Astrocyte of the hippocampus (primary cell): ENCODE results near the gene FOXK2.
"Not testable (repeated sequence)": the region's sequence is repeated elsewhere in the genome, so short reads cannot be mapped to it uniquely, and the experiment has no call there.

ENCODE experiments used
- DNase-seq: peaks from one replicate; pipeline ENCODE4 v3.0.0; 2011; ENCODE audit warnings: low read depth, low spot score

The FOXK2 gene

DNA sequence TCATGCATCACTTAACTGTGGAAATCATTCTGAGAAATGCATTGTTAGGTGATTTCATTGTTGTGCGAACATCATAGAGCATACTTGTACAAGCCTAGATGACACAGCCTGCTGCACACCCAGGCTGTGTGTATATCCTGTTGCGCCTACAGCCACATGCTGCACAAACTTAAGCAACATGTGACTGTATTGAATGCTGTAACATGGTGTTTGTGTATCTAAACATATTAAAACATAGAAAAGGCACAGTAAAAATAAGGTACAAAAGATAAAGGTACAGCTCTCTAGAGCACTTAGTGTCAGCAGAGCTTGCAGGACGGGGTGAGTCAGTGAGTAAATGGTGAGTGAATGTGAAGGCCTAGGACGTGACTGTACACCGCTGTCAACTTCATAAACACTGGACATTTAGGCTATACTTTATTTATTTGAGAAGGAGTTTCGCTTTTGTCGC is 11.9 kb downstream of the FOXK2 start:
- peak; percentile 70 for DNase-seq

DNA sequence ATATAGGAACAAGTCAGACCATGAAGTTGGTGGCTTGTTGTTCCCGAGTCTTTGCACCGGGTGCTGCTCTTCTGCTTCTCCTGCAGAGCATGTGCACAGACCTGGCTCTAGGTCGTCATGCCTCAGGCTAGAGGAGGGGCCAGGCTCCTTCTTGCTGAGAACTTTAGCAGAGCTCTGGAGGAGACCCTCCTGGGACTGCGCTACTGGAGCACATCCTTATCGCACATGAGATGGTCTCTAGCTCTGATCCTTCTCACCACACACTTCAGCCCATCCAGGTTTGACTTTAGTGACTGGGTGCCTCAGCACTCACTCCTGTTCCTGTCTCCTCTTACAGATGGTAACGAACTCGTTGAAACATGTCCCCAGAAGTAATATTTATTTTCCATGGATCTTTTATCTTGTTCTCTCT is 14.9 kb downstream of the FOXK2 start:
- no peak for DNase-seq

DNA sequence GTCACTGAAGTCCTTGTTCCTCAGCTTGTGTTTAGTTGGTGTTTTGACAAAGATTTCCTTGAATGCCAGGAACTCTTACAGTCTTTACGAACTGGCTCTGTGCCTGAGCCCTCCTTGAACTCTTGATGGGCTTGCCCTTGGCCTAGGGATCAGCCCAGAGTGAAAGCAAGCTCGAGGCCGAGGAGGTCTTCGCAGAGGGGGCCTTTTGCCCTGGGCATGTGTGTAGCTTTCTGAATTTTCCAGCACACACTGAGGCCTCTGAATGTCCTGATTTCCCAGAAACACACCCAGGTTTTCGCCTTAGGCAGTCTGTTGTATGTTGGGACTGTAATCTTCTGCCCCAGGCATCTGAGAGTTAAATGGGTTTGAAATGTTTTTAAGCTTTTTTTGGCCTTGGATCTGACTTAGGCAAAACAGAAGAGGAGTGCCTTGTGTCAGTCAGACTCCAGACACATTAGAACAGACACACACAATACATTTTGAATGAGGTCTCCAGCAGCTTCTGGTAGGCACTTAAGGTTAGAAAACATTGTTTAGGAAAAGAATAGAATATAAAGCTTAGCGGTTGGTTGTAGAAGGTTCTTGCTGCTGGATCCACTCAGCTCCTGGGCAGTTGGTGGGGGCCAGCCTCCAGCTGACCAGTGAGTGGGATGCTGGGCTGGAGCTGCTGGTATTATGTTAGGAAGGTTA is 17.1 kb downstream of the FOXK2 start:
- peak; percentile 59 for DNase-seq

DNA sequence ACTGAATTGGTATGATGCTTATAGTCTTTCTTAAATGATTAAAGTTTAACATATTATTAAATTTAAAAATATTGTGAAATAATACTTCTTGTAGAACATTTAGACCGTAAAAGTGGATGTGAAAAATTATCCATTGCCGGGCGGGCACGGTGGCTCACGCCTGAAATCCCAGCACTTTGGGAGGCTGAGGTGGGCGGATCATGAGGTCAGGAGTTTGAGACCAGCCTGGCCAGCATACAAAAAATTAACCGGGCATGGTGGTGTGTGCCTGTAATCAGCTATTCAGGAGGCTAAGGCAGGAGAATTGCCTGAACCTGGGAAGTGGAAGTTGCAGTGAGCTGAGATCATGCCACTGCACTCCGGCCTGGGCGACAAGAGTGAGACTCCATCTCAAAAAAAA is 17.7 kb downstream of the FOXK2 start:
- DNase-seq, result peak; percentile 29

DNA sequence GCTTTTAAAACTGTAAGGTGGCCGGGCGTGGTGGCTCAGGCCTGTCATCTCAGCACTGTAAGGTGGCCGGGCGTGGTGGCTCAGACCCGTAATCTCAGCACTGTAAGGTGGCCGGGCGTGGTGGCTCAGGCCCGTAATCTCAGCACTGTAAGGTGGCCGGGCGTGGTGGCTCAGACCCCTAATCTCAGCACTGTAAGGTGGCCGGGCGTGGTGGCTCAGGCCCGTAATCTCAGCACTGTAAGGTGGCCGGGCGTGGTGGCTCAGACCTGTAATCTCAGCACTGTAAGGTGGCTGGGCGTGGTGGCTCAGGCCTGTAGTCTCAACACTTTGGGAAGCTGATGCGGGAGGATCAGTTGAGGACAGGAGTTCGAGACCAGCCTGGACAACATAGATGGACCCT is 19.5 kb downstream of the FOXK2 start:
- DNase-seq, result not testable (repeated sequence)

DNA sequence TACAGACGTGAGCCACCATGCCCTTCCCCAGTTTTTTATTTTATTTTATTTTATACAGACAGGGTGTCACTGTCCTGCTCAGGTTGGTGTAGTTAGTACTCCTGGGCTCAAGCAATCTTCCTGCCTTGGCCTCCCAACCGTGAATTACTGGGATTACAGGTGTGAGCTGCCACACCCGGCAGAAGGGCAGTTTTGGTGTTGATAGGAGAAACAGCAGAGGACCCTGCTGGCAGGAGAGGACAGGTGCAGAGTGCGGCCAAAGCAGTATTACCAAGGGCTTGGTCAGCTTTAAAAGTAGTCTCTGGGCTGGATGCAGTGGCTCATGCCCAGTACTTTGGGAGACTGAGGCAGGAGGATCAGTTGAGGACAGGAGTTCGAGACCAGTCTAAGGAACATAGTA is 22.9 kb downstream of the FOXK2 start:
- no peak for DNase-seq

DNA sequence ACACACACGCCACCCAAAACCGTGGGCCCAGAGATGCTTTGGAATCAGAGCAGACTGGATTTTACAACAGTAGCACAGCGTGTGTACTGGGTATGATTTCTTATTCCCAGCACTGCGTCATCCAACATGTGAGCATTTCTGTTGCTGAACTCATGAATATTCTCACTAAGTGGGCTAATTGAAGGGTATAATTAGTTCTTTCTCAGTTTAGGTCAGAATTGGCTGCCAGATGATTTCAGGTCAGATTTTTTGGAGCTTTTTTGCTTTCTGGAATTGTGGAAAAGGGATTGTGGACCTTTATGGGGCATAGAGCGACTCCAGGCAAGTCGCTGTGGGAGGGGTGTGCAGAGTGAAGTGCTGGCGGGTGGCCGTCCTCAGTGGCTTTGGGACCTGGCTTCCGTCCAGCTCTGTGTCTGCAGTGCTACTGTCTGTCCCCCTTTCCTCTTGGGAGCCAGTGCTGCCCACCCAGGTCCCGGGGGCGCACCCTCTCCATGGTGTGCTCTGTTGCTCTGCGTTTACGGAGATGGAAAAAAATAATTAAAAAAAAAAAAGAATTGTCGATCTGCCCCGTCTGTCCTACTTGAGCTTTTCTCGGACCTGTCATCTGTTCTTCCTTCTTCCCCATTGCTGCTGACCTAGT is 25.0 kb downstream of the FOXK2 start:
- DNase-seq, result peak; percentile 46

DNA sequence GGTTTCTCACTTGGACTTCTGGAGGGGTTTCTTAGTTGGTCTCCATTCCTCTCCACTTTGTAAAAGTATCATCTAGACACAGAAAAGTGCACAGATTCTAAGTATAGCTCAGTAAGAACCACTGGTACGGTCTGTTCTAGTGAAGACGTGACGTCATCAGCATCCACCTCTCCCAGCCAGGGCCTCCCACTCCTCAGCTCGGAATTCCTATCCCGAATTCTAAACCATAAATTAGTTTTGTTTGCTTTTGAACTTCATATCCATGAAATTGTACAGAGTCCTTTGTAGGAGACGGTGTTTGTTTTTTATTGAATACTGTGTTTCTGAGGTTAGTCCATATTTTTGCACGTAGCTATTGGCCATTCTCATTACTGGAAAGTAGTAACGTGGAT is 25.5 kb downstream of the FOXK2 start:
- DNase-seq, result peak; percentile 53

DNA sequence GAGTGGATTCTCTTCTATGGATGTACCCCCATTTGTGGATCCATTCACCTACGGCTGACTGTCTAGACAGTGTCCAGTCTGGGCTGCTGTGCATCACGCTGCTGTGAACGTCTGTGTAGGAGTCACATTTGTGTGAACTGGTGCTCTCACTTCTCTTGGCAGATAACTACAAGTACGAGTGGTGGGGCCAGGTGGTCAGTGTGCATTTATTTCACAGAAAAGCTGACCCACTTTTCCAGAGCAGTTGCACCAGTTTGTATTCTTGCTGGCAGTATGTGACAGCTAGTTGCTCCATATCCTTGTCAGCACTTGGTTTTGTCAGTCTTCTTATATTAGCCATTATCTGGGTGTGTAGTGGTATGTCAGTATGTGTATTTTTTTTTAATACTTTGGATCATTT is 28.4 kb downstream of the FOXK2 start:
- no peak for DNase-seq

DNA sequence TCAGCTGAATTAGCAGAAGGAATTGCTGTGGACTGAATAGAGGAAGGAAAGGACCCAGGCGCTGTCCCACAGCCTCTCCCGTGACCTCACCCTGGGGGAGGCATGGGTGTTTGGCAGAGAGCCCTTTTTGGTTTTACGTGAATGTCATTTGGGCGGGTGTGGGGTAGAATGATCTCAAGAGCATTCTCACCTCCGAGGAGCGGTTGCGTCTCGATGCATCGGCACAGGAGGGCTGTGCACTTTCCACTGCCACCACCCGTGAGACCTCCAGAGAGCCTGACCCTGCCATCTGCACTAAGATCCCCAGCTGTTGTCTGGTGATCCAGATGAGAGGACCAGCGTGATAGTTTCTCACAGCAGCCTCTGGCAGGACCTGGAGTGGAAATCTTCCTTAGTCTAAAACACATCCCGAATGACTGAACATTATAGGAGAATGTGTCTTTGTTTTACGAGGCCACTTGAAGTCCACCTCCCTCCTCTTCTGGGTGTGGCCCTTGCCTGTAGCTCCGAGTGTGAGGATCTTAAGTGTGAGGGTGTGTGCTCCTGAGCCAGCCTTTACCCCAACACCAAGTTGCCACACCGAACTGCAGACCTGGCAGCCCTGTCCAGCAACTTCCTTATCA is 29.3 kb downstream of the FOXK2 start:
- peak; percentile 45 for DNase-seq

DNA sequence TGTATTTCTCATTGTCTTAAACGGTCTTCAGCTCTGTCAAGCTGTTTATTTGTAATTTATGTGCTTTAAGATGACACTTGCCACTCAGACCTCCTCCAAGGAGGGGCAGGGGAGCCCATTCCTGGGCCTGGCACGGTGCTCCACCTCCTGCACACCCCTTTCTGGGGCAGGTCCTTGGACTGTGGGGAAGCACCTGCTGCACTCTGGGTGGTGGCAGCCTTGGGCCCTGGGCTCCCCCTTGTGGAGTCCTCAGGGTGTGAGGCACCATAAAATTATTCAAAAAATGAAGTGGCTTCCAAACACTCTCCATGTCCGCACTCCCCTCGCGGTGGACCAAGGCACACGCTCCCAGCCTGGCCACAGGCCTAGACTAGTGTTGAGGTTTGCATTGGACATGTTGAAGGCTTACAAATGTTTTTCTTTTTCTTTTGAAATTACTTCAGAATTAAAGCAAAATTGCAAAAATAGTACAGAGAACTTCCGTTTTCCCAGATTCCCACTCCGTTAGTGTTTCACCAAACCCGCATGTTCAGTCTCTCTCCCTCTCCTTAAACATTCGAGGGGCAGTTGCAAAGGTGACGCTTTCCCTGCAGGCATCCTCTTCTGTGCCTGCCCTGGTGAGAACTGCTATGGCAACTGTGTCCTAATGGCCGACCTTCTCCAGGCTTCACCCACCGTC is 32.4 kb downstream of the FOXK2 start:
- DNase-seq, result peak; percentile 90

DNA sequence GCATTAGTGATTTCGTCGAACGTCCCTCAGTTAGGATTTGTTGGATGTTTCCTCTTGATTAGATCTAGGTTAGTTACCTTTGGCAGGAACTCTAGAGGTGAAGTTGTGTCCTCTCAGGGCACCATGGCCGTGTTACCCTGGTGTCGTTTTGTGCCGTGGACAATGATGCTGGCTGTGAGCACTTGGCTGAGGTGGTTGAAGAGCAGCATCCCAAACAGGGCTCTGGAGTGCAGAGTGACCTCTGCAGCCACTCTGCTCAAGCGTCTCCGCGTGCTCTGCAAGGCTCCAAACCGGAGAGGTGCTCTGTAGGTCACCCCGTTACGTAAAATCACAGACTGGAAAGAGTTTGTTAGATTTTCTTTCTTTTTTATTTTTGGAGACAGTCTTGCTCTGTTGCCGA is 33.0 kb downstream of the FOXK2 start:
- DNase-seq, result no peak

DNA sequence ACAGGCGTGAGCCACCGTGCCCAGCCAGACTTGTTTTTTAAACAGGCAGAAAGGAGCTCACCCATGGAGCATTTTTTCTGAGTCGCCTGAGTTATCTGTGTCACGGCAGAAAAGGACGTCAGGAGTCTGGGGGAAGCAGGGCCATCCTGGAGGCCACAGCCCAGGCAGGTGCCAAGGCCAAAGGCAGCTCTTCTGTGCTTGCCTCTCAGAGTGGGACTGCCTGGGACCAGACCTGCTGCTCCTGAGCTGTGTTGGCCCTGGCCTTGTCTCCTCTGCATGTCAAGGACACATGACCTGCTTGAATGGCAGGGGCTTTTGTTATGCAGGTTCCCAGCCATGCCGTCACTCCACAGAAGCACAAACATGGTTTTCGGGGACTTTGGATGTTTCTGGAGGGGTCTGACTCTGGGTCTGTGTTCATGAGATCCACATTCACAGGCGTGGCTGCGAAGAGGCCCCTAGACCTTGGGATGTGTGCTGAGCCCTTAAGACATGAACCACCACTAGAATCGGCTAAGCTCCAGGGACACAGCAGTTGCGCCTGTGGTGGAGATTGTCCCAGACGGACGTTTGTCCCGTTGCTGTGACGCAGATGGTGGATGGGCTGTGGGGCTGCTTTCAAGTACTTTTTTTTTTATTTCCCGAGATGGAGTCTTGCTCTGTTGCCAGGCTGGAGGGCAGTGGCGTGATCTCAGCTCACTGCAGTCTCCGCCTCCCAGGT is 33.8 kb downstream of the FOXK2 start:
- DNase-seq, result no peak

DNA sequence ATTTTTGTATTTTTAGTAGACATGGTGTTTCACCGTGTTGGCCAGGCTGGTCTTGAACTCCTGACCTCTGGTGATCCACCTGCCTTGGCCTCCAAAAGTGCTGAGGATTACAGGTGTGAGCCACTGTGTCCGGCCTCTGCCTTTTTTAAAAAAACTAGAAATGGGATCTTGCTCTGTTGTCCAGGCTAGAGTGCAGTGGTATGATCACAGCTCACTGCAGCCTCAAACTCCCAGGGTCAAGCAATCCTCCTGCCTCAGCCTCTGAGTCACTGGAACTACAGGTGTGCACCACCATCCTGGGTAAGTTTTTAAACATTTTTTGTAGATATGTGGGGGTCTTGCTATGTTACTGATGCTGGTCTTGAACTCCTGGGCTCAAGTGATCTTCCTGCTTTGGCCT is 38.0 kb downstream of the FOXK2 start:
- not testable (repeated sequence) for DNase-seq

DNA sequence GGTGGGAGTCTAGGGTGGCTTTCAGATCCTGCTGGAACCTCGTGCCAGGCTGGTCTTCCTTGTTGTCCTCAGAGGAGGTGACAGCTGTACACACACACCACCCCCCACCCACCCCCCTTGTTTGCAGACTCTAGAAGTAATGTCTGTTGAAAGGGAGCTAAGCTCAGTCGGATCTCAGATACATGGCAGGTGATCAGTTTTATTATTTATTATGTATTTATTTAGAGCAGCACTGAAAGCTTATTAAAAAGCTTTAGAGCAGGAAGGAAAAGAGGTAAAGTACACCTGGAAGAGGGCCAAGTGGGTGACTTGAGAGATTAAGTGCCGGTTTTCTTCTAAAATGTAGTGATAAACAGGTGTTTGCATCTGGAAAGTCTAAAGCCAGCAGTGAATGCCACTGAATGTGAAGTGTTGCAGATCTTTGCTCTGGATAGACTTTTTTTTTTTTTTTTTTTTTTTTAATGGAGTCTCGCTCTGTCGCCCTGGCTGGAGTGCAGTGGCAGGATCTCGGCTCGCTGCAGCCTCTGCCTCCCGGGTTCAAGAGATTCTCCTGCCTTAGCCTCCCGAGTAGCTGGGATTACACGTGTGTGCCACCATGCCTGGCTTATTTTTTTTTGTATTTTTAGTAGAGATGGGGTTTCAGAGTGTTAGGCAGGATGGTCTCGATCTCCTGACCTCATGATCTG is 40.2 kb downstream of the FOXK2 start:
- DNase-seq, result no peak

DNA sequence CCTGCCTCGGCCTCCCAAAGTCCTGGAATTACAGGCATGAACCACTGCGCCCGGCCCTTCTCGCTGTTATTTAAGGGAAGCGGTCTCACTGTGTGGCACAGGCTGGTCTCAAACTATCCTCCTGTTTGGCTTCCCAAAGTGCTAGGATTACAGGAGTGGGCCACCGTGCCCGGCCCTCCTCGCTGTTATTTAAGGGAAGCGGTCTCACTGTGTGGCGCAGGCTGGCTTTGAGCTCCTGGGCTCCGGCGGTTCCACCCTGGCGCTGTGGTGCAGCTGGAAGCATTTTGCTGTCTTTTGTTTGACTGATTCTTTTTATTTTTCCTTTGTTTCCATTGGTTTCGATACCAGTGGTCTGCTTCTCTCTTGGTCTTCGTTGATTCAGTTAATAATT is 40.7 kb downstream of the FOXK2 start:
- DNase-seq, result no peak

DNA sequence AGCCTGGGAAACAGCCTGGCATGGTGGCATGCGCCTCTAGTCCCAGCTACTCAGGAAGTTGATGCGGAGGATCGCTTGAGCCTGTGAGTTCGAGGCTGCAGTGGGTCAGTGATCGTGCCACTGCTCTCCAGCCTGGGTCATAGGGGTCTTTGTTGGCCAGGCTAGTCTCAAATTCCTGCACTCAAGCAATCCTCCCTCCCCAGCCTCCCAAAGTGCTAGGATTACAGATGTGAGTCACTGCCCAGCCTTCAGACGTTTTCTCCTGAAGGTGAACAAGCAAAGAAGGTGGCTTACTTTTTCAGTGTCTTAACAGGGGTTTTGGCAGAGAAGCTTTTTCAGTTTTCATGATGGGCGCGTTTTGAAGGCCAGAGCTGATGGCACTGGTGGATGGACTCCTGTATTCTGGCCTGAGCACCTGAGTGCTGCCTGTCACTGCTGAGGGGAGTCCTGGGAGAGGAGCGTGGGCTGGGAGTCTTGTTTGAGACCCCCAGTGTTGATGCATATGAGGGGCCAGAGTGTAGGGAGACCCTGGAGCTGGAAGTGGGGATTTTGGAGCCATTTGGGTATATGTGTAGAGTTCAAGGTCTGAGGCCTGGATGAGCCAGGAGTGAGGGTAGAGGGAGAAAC is 41.4 kb downstream of the FOXK2 start:
- no peak for DNase-seq

DNA sequence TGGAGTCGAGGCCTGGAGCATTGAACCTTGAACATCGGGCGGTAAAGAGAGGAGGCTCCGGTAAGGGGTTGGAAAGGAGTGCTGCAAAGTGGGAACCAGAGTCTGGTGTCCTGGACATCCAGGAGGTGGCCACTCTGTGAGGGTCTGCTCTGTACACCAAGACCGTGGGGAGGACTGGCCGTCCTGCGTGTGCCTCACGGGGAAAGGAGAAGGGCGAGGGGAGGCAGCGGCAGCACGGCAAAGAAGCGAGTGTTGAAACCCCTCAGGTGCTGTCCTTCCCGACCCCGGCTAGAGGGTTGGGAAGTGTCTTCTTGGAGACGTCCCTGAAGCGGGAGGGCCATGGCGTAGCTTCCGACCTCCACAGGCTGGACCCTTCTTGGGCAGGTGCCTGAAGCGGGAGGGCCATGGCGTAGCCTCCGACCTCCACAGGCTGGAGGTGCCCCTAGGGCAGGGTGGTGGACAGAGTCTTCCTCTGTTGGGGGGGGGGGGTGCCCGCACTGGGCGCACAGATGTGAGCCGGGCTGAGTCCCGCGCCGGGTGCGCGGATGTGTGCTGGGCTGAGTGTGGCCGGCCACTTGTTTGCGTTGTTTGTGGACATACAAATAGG is 42.0 kb downstream of the FOXK2 start:
- no peak for DNase-seq

DNA sequence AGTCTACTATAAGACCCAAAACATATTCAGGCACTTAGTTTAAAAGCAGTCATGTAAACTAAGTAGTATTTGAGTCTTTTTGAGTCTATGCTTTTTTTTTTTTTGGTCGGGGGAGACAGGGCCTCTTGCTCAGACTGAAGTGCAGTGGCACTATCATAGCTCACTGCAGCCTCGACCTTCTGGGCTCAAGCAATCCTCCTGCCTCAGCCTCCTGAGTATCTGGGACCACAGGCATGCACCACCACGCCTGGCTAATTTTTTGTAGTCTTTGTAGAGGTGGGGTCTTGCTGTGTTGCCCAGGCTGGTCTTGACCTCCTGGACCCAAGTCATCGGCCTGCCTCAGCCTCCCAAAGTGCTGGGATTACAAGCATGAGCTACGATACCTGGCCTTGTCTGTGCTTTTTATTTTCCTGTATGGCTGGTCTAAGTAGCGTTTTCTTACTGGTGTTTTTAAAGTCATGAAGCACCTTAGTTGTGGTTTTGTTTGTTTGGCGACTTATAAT is 43.2 kb downstream of the FOXK2 start:
- DNase-seq, result not testable (repeated sequence)

DNA sequence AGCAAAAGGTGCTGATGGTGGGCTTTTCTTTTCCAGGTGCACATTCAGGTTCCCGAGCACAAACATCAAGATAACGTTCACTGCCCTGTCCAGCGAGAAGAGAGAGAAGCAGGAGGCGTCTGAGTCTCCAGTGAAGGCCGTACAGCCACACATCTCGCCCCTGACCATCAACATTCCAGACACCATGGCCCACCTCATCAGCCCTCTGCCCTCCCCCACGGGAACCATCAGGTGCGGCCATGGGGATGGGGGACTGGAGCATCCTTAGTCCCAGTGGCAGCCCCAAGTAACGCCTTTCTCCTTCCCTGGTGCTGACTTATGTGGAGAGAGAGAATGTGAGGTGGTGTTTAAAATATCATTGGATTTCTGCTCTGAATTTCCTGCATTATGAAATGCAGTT is 43.8 kb downstream of the FOXK2 start:
- DNase-seq, result no peak
